ENCODE measurements around the gene IDE. TPM values are rescaled to one million over a fixed set of nuclear protein-coding genes. Genes with fewer than 3 reads are reported as not detected.

Gene IDE
- total RNA-seq, 1 experiment from 2014 or later: 27.1 TPM

DNA sequence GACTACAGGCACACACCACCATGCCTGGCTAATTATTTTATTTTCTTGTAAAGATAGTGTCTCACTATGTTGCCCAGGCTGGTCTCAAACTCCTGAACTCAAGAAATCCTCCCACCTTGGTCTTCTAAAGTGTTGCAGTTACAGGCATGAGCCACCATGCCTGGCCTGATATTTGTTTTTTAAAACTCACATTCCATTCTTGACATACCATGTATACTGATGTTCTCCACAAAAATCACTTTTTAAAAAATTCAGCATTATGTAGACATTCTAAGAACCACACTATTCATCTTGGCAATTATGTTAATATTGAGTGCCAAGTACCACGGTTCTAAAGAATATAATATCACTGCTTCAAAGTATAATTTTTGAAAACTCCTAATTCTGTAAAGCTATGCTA, 43.5 kb downstream of the IDE start:
- no peaks in the 10 kb centered on the region for H3K9me3 ChIP-seq
- H3K4me3 ChIP-seq: no peak overlapping the region
- H3K27me3 ChIP-seq: no peaks in the 10 kb centered on the region
- no peak for DNase-seq
- H3K36me3 ChIP-seq: peaks cover 48% of the 10 kb centered on the region

DNA sequence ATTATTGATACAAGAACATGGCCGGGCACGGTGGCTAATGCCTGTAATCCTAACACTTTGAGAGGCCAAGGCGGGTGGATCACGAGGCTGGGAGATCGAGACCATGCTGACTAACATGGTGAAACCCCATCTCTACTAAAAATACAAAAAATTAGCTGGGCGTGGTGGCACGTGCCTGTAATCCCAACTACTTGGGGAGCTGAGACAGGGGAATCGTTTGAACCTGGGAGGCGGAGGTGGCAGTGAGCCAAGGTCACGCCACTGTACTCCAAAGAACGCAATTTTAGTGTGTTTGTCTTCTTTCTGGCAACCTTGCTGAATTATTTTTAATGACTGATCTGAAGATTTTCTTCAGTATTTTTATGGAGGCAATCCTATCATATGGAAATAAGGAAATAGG, 46.2 kb downstream of the IDE start:
- DNase-seq: no peak
- peaks cover 41% of the 10 kb centered on the region for H3K36me3 ChIP-seq
- no peak overlapping the region for H3K4me3 ChIP-seq
- H3K9me3 ChIP-seq: no peaks in the 10 kb centered on the region
- no peaks in the 10 kb centered on the region for H3K27me3 ChIP-seq

DNA sequence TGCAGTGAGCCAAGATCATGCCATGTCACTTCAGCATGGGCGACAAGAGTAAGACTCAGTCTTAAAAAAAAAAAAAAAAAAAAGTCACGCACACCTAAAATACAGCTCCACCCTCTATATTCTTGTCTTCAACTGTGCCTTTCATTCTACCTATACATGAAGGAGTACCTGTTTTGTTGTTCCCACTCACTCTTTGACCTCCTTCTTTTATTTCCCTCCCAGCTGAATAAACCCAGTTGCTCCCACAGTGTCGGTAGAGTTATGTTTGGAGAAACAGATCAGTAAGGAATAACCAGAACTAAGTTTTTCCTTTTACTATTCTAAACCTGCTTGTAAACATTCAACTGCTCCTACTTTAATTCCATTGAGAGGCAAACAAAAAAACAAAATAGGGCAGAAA, 50.3 kb downstream of the IDE start:
- Histone ChIP-seq H3K9me3 (no peaks in the 10 kb centered on the region), H3K4me3 (no peak overlapping the region), H3K36me3 (peaks cover 31% of the 10 kb centered on the region), H3K27me3 (no peaks in the 10 kb centered on the region)
- DNase-seq: no peak

DNA sequence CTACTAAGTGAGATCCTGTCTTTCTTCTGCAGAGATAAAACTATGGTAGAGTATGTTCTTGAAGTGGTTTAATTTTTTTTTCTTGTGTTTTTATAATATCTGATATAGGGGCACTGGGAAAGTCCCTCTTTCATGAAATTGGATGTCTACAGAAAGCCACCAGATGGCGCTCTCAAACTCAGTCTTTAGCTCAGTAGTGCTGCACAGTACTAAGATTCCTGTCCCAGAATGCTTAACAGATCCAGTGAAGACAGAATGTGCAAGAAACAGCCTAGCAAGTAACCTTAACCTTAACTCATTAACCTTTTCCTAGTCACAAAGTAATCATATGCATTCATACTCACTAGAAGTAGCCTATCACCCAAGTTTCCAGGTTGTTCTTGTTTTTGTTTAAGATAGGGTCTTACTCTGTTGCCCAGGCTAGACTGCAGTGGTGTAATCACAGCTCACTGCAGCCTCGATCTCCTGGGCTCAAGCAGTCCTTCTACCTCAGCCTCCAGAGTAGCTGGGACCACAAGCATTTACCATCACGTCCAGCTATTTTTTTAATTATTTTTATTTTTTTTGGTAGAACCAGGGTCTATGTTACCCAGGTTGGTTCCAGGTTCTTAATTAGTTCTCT, 56.7 kb downstream of the IDE start:
- Histone ChIP-seq H3K27me3 (no peaks in the 10 kb centered on the region), H3K4me3 (no peak overlapping the region), H3K9me3 (no peaks in the 10 kb centered on the region), H3K36me3 (peaks cover 23% of the 10 kb centered on the region)
- peak; percentile 24 for DNase-seq

DNA sequence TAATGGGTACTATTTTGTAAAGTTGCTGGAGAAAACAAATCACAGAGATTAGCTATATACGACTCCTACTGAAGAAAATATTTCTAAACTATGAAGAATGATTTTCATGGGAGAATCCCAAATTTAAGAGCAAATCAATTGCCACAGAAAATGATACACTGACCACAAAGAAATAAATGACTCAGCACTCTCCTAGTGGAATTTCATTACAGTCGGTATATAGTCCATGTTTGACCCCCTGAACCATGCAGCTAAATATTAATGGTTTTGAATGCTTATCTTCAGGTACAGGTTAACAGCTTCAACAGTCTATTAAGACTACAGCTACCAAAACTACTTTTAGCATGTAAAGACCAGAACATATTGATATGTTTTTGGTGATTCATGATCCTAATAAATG, 65.0 kb downstream of the IDE start:
- peaks cover 35% of the 10 kb centered on the region for H3K36me3 ChIP-seq
- DNase-seq: no peak

DNA sequence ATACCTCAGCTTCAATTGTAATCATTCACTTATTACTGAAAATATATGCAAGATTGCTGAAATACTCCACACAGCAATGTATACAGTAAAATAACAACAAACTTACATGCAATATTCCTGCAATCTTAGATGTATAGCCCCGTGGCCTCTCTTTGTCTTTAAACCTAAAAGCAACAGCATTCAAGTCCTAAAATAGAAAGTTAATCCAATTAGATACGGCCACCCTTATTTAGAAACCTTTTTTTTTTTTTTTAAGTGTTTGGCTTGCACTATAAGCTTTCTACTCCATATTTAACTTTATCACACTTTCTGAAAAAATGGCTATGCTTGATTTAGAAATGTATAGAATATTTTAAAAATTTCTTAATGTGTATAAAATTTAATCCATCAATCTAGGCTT, 67.6 kb downstream of the IDE start:
- H3K9me3 ChIP-seq: no peaks in the 10 kb centered on the region

More for the DNA sequence above, 65.0 kb downstream of the IDE start:
- no peaks in the 10 kb centered on the region for H3K9me3 ChIP-seq
- no peaks in the 10 kb centered on the region for H3K27me3 ChIP-seq
- no peak overlapping the region for H3K4me3 ChIP-seq

DNA sequence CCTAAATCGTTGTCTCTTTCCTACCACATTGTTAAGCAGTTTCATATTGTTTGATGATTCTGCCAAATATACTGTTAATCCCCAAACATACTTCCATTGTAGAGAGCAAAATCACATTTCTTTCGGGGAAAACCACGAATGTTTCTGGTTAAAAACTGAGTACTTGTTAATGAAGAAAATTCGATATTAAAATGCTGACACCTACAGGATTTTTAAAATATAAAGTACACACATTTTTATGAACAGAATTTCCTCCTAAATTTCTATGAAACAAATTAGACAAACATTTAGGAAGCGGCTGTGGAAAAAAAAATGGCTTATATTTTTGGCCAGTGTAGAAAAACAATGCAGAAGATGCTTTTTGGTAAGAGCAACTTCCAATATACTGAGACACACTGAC, 68.8 kb downstream of the IDE start:
- peaks cover 30% of the 10 kb centered on the region for H3K36me3 ChIP-seq
- DNase-seq: no peak
- no peaks in the 10 kb centered on the region for H3K27me3 ChIP-seq
- no peaks in the 10 kb centered on the region for H3K9me3 ChIP-seq
- H3K4me3 ChIP-seq: no peak overlapping the region

More for the DNA sequence above, 67.6 kb downstream of the IDE start:
- DNase-seq: no peak
- no peaks in the 10 kb centered on the region for H3K27me3 ChIP-seq
- no peak overlapping the region for H3K4me3 ChIP-seq
- H3K36me3 ChIP-seq: peaks cover 31% of the 10 kb centered on the region

DNA sequence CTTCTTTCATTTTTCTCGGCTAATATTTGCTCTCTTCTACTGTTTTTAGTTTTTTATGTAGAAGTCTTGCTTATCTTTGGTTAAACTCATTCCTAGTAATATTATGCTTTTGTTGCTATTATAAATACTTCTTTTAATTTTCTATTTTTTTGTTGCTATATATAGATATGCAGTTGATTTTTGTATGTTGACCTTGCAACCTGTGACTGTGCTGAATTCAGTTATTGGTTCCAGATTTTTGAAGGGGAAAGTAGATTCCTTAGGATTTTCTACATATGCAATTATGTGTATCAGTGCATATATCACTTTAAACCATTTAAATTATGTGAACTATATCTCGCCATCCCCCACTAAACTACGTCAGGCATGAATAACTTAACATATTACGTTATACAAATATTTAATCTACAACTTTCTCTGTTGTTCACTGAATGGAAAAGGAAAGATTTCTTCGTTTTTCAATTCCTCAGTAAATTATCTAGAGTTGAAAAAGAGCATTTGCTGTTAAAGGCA, 71.5 kb downstream of the IDE start:
- DNase-seq: no peak
- H3K27me3 ChIP-seq: no peaks in the 10 kb centered on the region
- no peak overlapping the region for H3K4me3 ChIP-seq
- H3K9me3 ChIP-seq: no peaks in the 10 kb centered on the region
- H3K36me3 ChIP-seq: peaks cover 24% of the 10 kb centered on the region

DNA sequence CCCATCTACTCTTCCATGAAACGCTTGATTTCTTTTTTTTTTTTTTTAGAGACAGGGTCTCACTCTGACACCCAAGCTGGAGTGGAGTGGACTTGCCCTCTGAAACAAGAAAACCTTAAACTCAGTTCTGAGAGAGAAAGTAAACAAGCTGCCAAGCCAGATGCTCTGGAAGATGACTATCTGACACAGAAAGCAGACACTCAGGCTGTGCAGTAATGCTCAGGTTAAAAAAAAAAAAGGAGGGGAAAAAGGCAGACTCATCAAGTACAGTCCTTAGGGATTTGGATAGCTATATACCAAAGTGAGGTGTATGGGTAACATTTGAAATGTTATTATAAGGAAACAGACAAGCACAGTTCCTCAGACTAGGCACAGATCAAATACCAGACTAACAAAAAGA, 80.5 kb downstream of the IDE start:
- no peak overlapping the region for H3K4me3 ChIP-seq

DNA sequence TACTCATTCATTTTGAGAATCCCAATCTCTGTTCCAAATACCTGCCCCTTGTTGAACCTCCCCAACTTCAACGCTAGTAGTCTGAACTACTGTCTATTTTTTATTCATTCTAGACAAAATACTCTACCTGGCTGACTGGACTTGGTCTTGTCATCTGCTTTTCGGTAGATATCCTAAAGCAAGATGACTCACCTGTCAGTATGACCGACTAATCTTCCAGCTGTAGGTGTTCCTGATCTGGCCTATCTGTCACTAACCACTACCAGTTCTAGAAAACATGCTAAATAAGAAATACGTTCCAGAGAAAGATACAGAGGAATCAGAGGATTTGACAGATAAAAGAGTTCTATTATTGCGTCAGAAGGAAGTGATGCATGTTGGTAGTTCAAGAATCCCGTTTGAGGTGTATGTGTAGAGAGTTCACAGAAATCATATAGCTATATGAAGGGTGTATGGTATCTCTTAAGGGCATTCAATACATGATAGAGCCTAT, 81.1 kb downstream of the IDE start:
- no peaks in the 10 kb centered on the region for H3K9me3 ChIP-seq
- H3K27me3 ChIP-seq: no peaks in the 10 kb centered on the region
- peaks cover 36% of the 10 kb centered on the region for H3K36me3 ChIP-seq
- no peak overlapping the region for H3K4me3 ChIP-seq
- DNase-seq: no peak

More for the DNA sequence above, 80.5 kb downstream of the IDE start:
- no peaks in the 10 kb centered on the region for H3K9me3 ChIP-seq
- peaks cover 30% of the 10 kb centered on the region for H3K36me3 ChIP-seq
- no peaks in the 10 kb centered on the region for H3K27me3 ChIP-seq
- DNase-seq: no peak

DNA sequence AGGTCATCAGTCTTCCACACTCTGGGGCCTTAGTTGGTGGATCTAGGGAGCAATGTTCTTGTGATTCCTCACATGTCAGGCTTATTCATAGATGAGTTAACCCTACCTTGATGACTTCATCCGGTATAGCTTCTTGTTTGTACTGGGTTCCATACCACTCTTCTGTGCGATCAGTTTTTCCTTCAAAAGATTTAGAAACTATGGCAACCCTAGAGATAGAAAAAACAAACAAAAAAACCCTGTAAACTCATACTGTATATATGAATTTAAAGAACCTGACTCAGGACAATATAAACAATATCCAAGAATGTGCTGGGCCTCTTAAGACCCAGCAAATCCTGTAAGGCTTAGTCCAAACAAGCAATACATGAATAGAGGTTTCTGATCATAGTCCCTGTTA, 83.5 kb downstream of the IDE start:
- DNase-seq: no peak
- no peaks in the 10 kb centered on the region for H3K27me3 ChIP-seq
- no peak overlapping the region for H3K4me3 ChIP-seq
- peaks cover 55% of the 10 kb centered on the region for H3K36me3 ChIP-seq
- no peaks in the 10 kb centered on the region for H3K9me3 ChIP-seq

DNA sequence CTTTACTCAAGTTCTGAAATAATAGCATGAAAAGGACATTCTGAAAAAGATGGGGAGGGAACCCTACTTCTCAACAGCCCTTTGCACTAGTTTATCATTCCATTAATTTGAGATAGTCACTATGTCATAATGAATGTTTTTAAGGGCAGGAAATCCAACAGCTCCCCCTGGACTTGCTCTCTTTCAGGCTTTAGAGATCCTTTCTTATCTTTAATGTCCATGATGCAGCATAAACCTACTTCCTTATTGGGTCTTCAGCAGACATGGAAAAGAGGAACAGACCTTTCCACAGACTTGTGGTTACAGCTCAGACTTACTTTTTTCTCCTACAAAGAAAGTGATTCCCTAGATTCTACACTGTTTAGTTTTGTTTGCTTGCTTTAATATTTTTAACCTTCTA, 87.3 kb downstream of the IDE start:
- DNase-seq: no peak

DNA sequence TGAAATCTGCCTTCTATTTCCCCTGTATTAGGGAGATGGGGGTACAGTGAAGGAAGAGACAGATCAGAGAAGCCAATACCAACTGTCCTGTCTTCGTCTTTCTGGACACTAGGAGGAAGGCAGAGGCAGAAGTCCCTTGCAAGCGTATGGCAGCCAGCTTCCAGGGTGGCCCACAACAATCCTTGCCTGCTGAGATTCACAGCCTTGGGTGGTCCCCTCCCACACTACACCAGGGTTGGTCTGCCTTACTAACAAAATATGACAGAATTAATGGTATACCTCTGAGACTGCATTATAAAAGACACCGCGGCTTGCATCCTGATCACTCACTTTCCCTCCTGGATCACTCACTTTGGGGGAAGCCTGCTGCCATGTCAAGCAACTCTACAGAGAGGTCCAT, 90.4 kb downstream of the IDE start:
- Histone ChIP-seq H3K36me3 (peaks cover 47% of the 10 kb centered on the region), H3K27me3 (no peaks in the 10 kb centered on the region), H3K9me3 (no peaks in the 10 kb centered on the region), H3K4me3 (no peak overlapping the region)
- DNase-seq: no peak

More for the DNA sequence above, 87.3 kb downstream of the IDE start:
- no peak overlapping the region for H3K4me3 ChIP-seq
- H3K36me3 ChIP-seq: peaks cover 59% of the 10 kb centered on the region
- H3K9me3 ChIP-seq: no peaks in the 10 kb centered on the region
- H3K27me3 ChIP-seq: no peaks in the 10 kb centered on the region

DNA sequence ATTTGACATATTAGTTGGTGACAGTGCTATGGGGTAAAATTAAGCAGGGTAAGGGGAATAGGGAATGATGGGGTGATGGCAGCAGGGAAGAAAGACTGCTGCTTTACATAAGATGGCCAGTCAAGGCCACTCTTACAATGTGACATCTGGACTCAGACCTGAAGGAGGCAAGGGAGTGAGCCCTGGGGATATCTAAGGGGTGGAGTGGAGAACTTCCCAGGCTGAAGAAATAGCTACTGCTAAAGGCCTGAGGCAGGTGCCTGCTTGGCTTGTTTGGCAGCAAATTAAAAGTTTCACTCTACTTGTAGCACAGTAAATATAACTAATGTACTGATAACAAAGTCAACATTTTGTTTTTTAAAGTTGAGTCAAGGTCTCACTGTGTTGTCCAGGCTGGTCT, 93.5 kb downstream of the IDE start:
- H3K27me3 ChIP-seq: no peaks in the 10 kb centered on the region
- peaks cover 32% of the 10 kb centered on the region for H3K36me3 ChIP-seq
- DNase-seq: no peak
- H3K9me3 ChIP-seq: no peaks in the 10 kb centered on the region
- no peak overlapping the region for H3K4me3 ChIP-seq

DNA sequence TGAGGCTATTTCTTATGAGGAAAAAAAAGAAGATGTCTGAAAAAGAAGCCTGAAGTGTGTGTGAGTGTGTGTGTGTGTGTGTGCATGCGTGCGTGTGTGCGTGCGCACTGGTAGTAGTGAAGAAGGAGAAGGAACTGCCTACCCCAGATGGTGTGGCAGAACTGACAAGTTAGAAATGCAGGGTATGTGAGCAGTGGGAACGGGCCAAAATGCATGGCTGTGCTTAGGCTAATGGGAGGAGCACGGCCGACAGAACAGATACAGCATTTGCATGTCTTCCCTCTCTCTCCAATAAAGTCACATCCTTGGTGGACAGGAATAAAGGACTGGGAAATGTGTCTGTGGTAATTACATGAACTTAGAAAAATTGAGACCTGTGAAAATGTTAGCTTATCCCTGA, 94.3 kb downstream of the IDE start:
- Histone ChIP-seq H3K27me3 (no peaks in the 10 kb centered on the region), H3K4me3 (no peak overlapping the region), H3K9me3 (no peaks in the 10 kb centered on the region), H3K36me3 (peaks cover 29% of the 10 kb centered on the region)
- DNase-seq: no peak

DNA sequence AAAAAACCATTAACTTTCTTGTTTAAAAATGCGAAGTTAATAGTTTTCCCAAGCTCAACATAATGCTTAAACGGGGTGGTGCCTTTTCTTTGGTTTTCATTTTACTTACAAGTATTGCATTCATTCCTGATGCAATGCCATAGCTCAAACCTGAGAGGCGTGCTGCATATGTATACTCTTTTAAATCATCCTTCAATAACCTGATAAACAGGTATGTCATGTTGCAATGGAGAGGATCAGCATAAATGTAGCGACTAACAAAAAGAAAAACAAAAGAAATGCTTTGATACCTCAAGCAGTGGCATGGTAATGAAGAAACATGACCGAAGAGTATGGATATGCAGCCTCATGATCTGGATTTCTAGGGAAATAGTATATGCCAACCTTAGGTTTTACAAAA, 95.4 kb downstream of the IDE start:
- Histone ChIP-seq H3K27me3 (no peaks in the 10 kb centered on the region), H3K9me3 (no peaks in the 10 kb centered on the region), H3K4me3 (no peak overlapping the region), H3K36me3 (peaks cover 25% of the 10 kb centered on the region)
- no peak for DNase-seq

DNA sequence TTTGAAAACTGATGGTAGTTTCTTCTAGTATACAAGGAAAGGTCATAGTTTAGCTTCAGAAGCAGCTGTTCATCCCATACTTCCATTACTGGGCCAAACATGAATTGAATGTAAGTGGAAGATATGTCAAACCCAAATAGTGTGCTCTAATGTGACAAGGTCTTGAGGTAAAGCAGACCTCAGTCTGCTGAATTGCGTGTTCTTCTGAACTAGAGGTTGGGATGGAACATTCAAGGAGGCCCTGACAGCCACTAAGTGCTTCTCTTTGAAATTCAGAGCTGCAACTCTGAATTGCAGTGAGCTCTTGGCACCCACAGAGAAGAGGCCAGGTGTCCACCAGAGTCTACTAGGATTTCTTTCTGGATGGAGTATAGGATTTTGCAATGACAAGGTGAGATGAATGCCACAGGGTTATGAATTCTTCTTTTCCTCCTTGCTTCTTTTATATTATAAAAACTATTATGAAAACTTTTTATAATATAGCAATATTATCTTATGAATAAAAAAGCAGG, 98.5 kb downstream of the IDE start:
- H3K4me3 ChIP-seq: no peak overlapping the region

DNA sequence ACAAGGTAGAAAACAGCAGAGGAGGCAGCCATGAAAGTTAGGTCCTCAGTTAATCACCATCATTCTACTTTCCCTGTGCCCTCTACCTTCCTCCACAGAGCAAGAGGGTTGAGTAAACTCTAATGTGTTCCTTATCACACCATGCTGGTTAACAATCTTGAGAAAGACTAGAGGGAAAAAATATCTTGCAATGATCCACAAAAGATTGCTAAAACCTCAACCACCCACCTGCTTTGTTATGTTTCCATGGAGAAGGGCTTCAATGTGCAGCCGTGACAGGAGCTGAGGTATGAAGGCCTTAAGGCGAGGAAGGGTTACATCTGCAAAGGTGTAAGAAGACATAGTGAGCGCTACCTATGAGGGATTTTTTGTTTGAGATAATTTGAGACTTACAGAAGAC, 103.9 kb downstream of the IDE start:
- Histone ChIP-seq H3K9me3 (no peaks in the 10 kb centered on the region), H3K36me3 (peaks cover 46% of the 10 kb centered on the region), H3K27me3 (no peaks in the 10 kb centered on the region), H3K4me3 (no peak overlapping the region)
- no peak for DNase-seq

More for the DNA sequence above, 98.5 kb downstream of the IDE start:
- no peaks in the 10 kb centered on the region for H3K27me3 ChIP-seq
- no peaks in the 10 kb centered on the region for H3K9me3 ChIP-seq
- no peak for DNase-seq
- H3K36me3 ChIP-seq: peaks cover 31% of the 10 kb centered on the region

Data from MG63 (cell line).